Testis (tissue), 3 donors: ENCODE data around the gene MAGI1. TPM values are rescaled to one million over a fixed set of nuclear protein-coding genes. Genes with fewer than 3 reads are reported as not detected.

Experiments
- DNase-seq: peaks from one replicate; pipeline ENCODE4 v3.0.0-alpha.2; 2019
- H3K27ac ChIP-seq, 2 donors: fragments of 200-600 bp; sonication (generic); one replicate each; pipeline ENCODE4 v1.5.1; 2019
- H3K27me3 ChIP-seq: fragments of 200-600 bp; sonication (generic); one replicate; pipeline ENCODE4 v1.5.1; 2019
- H3K36me3 ChIP-seq: fragments of 200-600 bp; sonication (generic); one replicate; pipeline ENCODE4 v1.5.1; 2017; ENCODE audit warnings: low read depth; ENCODE audit errors: missing control alignments
- H3K4me1 ChIP-seq: fragments of 200-600 bp; sonication (generic); one replicate; pipeline ENCODE4 v1.5.1; 2019
- H3K4me3 ChIP-seq, 2 donors: fragments of 200-600 bp; sonication (generic); one replicate each; pipeline ENCODE4 v1.5.1; 2017 to 2019
- H3K9me3 ChIP-seq: fragments of 200-600 bp; sonication (generic); one replicate; pipeline ENCODE4 v1.5.1; 2017
- CTCF ChIP-seq, 3 experiments: fragments of 450-650 bp in 2 of 3; fragments of 200-600 bp in 1 of 3; sonication (generic) in 1 of 3; IDR thresholded peaks; one replicate each; pipeline ENCODE4 v1.5.1; 2016 to 2019; ENCODE audit warnings: antibody characterized with exemption in 3 of 3, mild to moderate bottlenecking in 2 of 3, moderate library complexity in 1 of 3
- POLR2A ChIP-seq: fragments of 450-650 bp; IDR thresholded peaks from one replicate; pipeline ENCODE4 v1.6.1; 2017; ENCODE audit warnings: antibody characterized with exemption, mild to moderate bottlenecking, moderate library complexity
- WGBS, 2 donors: methylation state at CpG; one replicate each; pipeline ENCODE4 v1.1.5; 2018; 5-methylcytosine and 5-hydroxymethylcytosine counted together
- intact Hi-C: fragments of 100-400 bp; cut with DNase I; formaldehyde crosslinking; loops from one replicate; pipeline ENCODE4 v1.15.1; 2023; ENCODE audit warnings: low total_unique reads
- polyA plus RNA-seq: library from polyadenylated mRNA; stranded (reverse); fragments of 350-450 nt; fragmentation: Illumina TruSeq; extraction: RNeasy Lipid Tissue Mini Kit (QIAGEN cat#74804); gene quantifications from one replicate; pipeline ENCODE4 v1.2.3, GENCODE V29; 2014; ENCODE audit warnings: low read depth, low replicate concordance; ENCODE audit not compliant: insufficient read depth
- total RNA-seq, 2 donors: library from RNA; depleted of rRNA; stranded (reverse); fragments of >200 nt; gene quantifications; one replicate each; pipeline ENCODE4 v1.2.3, GENCODE V29; 2016

The MAGI1 gene
- total and polyA plus RNA-seq, 3 donors from 2014 or later: 55.4 to 60.4 (median 56.1) TPM

DNA sequence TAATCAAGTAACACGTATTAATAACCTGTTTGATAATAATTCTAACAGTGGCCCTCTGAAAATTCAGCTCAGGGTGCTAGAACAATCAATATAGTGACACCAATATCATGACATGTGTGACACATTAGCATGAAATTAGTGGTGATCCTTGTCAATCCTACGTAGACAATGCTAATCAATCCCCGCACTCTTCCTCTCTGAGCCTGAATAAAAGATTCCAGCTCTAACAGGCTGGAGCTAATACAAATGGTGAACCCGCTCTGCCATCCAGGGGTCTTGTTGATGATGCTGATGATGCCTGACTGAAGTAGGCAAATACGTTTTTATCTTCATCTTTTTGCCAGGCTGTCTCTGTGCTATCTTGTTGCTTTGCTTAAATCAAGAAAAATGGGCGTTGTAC, 462.5 kb downstream of the MAGI1 start:
- no peak for TF ChIP-seq POLR2A
- WGBS, 2 donors: 92 to 94% methylated on average over 6 of the region's 6 CpGs
- DNase-seq: no peak
- Histone ChIP-seq H3K9me3 (no peaks in the 10 kb centered on the region), H3K4me3 (no peak overlapping the region), H3K27ac (no peak overlapping the region), H3K4me1 (no peaks in the 10 kb centered on the region), H3K36me3 (no peaks in the 10 kb centered on the region), H3K27me3 (no peaks in the 10 kb centered on the region)
- intact Hi-C loops: no loop called here

DNA sequence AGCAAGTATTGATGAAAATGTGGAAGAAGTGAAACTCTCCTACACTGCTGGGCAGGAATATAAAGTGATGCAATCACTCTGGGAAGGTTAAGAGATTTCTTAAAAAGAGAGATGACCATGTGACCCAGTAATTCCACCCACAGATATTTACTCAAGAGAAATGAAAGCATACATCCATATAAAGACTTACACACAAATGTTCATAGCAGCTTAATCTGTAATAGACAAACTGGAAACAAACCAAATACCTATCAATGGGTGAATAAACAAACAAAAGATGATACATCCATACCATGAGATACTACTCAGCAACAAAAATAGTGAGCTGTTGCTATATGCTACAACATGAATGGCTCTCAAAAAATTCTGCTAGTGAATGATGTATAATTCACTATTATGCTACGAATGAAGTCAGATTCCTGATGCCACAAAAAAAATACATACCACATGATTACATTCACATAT, 463.3 kb downstream of the MAGI1 start:
- no peaks in the 10 kb centered on the region for H3K27me3 ChIP-seq
- 97 to 100% methylated on average over 1 of the region's 1 CpG for WGBS, 2 donors
- TF ChIP-seq CTCF (IDR thresholded peaks at IDR 0.05): no peak
- TF ChIP-seq POLR2A: no peak
- H3K9me3 ChIP-seq: no peaks in the 10 kb centered on the region
- intact Hi-C loops: no loop called here
- no peaks in the 10 kb centered on the region for H3K36me3 ChIP-seq
- no peaks in the 10 kb centered on the region for H3K4me1 ChIP-seq
- DNase-seq: no peak
- no peak overlapping the region for H3K4me3 ChIP-seq
- no peak overlapping the region for H3K27ac ChIP-seq

DNA sequence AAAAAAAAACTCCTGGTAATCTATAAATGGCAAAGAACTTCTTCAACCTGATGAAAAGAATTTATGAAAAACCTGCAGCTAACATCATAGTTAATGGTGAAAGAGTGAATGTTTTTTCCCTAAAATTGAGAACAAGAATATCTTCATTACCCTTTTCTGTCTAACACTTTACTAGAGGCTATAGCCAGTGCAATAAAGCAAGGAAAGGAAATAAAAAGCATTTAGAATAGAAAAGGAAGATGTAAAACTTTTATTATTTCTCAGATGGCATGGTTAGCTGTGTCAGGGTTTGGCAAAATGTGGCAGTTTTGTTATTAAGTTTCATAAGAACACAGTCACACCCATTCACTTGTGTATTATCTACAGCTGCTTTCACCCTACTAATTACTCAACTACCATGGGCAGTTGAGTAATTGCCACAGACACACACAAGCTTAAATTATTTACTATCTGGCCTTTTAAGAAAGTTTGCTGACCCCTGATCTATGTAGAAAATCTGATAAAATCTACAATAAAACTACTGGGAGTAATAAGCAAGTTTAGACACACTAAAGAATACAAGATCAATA, 465.1 kb downstream of the MAGI1 start:
- Histone ChIP-seq H3K27ac (no peak overlapping the region), H3K4me3 (no peak overlapping the region), H3K4me1 (no peaks in the 10 kb centered on the region), H3K27me3 (no peaks in the 10 kb centered on the region), H3K9me3 (no peaks in the 10 kb centered on the region), H3K36me3 (no peaks in the 10 kb centered on the region)
- no peak for DNase-seq
- intact Hi-C loops: no loop called here
- TF ChIP-seq POLR2A (no peak), CTCF (IDR thresholded peaks at IDR 0.05) (no peak)

DNA sequence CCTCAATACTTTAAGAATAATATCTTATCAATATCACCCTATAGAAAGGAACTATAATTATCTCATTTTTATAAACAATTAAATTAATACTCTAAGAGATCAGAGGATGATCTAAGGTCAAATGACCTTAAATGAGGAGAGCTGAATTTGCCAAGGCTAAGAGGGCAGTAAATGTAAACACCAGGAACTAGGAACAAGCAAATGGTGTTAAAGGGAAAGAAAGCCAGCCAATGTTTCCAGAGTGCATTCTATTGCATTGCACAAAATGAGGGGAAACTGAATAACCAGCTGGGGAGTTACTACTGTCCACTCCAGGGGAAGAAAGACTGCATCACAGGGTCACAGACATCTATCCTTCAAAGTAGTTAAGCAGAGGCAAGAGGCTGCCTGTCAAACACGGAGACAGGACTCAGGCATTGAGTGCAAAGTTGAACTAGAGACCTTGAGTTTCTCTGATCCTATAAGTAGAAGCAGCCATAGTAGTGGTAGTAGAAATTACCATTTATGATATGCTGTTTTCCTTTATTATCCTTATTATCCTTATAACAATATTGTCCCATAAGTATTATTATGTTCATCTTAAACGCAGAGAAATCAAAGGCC, 466.4 kb downstream of the MAGI1 start:
- Histone ChIP-seq H3K9me3 (no peaks in the 10 kb centered on the region), H3K36me3 (no peaks in the 10 kb centered on the region), H3K4me1 (no peaks in the 10 kb centered on the region), H3K4me3 (no peak overlapping the region), H3K27ac (no peak overlapping the region), H3K27me3 (no peaks in the 10 kb centered on the region)
- no peak for DNase-seq
- 79 to 90% methylated on average over 2 of the region's 2 CpGs for WGBS, 2 donors
- TF ChIP-seq CTCF (IDR thresholded peaks at IDR 0.05): no peak
- intact Hi-C loops: no loop called here

- DNase-seq: no peak
- H3K36me3 ChIP-seq: no peaks in the 10 kb centered on the region
- TF ChIP-seq POLR2A: no peak
- peak in 1 of 3 experiments; percentile 18 for TF ChIP-seq CTCF (IDR thresholded peaks at IDR 0.05)
- no peak overlapping the region for H3K27ac ChIP-seq
- 90 to 98% methylated on average over 3 of the region's 3 CpGs for WGBS, 2 donors
- H3K27me3 ChIP-seq: no peaks in the 10 kb centered on the region
- intact Hi-C loops: no loop called here
- H3K4me3 ChIP-seq: no peak overlapping the region
- H3K4me1 ChIP-seq: no peaks in the 10 kb centered on the region
- no peaks in the 10 kb centered on the region for H3K9me3 ChIP-seq
These were observed 468.8 kb downstream of the MAGI1 start for GRCh38 chr3:65569845-65570405.
